AG08396 (cell line): ENCODE results near the gene UGT1A4.
"Not testable (repeated sequence)": the region's sequence is repeated elsewhere in the genome, so short reads cannot be mapped to it uniquely, and the experiment has no call there.

Experiments
- DNase-seq: peaks from one replicate; pipeline ENCODE4 v3.0.0; 2012; ENCODE audit warnings: low spot score, mixed read lengths

The UGT1A4 gene

GRCh38 chr2:233700028-233700635 is 18.4 kb upstream of the UGT1A4 start:
- DNase-seq: no peak

GRCh38 chr2:233700842-233701241 is 17.7 kb upstream of the UGT1A4 start:
- not testable (repeated sequence) for DNase-seq

DNA sequence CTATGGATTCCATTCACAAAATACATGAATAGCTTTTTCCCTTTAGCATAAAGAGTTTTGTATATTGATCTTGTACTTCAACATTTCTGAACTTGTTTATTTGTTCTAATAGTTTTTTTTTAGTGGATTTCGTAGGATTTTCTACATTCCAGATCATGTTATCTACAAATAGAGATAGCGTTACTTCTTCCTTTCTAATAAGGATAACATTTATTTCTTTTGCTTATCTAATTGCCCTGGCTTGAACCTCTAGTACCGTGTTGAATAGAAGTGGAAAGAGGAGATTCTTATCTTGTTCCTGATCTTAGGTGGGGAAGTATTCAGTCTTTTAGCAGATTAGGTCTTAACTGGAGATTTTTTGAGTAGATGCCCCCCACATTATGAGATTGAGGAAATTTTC is 16.3 kb upstream of the UGT1A4 start:
- no peak for DNase-seq

DNA sequence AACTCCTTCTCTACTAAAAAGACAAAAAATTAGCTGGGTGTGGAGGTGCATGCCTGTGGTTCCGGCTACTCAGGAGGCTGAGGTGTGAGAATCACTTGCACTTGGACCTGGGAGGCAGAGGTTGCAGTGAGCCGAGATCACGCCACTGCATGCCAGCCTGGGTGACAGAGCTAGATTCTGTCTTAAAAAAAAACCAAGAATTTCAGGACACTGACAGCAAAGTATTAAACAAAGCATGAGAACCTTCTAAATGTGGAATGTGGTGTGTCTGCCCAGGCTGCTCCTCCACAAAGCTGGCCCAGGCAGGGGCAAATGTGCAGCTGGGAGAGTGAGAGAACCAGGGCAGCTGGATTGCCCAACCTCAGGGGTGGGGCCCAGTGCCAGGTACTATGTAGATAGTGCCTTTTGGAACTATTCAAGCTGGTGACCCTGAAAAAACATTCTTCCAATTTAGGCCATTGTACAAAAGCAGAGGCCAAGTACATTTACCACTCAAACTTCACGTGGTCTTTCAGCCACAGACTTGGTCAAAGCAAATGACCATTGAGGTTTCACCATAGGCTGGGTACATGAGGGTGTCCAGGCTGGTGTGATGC is 12.5 kb upstream of the UGT1A4 start:
- DNase-seq: peak; percentile 24

DNA sequence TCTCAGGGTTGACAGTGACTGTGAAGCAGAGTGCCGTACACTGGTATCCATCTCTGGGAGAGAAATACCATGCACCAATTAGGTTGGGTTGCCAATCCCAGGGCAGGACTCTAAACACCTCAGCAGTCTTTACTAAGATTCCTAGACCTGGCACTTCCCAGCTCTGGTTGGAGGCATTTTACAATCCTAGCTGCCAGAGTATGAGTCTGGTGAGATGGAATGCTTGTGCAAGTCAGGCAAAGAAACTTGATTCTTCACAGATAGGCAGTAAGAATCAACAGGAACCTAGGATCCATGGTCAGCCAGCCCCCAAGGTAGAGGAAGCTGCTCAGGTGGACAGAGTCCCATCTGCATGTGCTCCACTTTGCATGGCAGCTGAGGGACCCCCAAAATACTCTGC is 11.8 kb upstream of the UGT1A4 start:
- DNase-seq: peak; percentile 16

DNA sequence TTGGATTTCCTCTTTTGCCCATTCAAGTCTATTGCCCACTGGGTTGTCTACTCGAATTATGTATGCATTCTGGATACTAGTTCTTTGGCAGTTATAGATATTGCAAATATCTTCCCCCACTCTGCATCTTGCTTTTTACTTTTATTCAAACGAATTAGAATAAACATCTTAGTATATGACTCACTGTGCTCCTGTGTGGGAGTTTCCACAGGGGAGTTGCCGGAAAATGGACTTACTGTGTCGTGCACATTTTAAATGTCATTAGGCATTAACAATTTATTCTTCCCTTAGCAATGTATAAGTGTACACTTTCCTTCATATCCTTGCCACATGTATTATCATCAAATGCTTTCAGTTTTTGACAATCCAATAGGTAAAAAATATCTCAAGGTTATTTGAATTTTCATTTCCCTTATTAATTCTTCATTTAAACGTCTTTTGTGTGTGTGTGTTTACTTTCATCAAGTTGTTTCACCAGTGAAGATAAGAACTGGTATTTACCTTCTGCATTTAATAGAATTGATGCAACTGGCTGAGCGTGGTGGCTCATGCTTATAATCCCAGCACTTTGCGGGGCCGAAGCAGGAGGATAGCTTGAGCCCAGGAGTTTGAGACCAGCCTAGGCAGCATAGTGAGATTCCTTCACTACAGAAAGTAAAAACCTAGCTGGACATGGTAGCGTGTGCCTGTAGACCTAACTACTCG is 10.4 kb upstream of the UGT1A4 start:
- no peak for DNase-seq

DNA sequence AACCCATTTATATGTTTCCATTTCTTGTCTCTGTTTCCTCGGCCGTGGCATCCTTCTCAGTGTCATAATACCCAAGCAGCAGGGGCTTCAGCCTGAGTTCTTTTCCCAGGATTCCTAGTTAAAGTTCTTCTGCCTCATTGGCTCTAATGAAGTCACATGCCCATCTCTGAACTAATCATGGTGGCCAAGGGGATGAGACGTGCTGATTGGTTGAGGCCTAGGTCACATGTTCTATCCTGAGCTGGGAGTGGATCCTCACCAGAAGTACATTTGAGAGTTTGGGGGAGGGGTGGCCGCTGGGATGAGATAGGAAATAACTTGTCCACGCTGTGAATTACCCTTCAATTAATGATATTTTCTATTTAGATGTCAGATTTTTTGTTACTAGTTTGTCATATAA is 9.6 kb upstream of the UGT1A4 start:
- DNase-seq: no peak

DNA sequence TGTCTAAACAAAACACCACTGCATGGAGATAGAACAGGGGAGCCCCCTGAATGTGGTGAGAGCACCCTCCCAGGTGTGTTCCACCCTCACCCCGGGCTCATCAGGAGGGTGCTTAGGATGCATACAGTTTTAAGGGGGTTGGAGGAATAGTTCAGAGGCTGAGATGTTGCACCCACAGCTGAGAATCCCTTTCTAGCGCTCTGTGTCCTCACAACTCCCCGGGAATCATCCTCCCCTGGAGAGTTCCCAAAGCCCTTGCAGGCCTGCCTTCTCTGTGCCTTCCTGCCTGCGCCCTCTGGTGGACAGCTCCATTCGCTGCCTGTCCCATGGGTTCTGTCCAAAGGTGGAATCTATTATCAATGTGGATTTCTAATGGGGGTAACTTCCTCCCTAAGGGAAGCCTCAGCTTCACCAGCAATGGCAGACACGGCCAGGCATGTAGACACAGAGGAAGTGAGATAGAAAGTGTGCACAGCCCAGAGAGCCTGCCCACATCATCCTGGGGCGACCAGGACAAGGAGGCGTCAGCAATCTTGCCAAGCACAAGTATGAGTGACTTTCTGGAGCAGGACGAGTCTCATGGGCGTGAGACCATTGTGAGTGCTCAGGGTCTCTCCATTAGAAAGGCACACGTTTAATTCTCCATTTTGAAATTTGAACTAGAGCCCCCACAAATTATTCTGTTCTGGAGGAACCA is 7.1 kb upstream of the UGT1A4 start:
- DNase-seq: peak; percentile 79

- DNase-seq: no peak
Observed at GRCh38 chr2:233712611-233713261, 5.8 kb upstream of the UGT1A4 start, which contains the start of gene UGT1A5. Gene UGT1A5, plus strand, starts transcription at chr2:233712907. Its CDS starts 85 bp downstream, at chr2:233712992.

- no peak for DNase-seq
Observed at GRCh38 chr2:233713262-233713615, 5.3 kb upstream of the UGT1A4 start.

- DNase-seq: no peak
Observed at GRCh38 chr2:233714121-233714520, 4.4 kb upstream of the UGT1A4 start.

- DNase-seq: no peak
Observed at GRCh38 chr2:233728723-233729301, 10.3 kb downstream of the UGT1A4 start, which contains the start of gene UGT1A3. Gene UGT1A3, plus strand, starts transcription at chr2:233729042. Its CDS starts 85 bp downstream, at chr2:233729127.

DNA sequence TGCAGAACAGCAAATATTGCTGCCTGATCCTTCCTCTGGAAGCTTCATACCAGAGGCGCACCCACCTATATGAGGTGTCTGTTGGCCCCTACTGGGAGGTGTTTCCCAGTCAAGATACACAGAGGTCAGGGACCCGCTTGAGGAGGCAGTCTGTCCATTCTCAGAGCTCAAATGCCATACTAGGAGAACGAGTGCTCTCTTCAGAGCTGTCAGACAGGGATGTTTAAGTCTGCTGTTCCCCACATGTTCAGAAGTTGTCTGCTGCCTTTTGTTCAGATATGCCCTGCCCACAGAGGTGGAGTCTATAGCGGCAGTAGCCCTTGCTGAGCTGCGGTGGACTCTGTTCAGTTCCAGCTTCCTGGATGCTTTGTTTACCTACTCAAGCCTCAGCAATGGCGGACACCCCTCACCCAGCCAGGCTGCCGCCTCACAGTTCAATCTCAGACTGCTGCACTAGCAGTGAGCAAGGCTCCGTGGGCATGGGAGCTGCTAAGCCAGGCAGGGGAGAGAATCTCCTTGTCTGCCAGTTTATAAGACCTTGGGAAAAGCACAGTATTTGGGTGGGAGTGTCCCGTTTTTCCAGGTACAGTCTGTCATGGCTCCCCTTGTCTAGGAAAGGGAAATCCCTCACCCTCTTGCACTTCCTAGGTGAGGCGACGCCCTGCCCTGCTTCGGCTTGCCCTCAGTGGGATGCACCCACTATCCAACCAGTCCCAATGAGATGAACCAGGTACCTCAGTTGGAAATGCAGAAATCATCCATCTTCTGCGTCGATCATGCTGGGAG is 18.5 kb downstream of the UGT1A4 start:
- DNase-seq: not testable (repeated sequence)

DNA sequence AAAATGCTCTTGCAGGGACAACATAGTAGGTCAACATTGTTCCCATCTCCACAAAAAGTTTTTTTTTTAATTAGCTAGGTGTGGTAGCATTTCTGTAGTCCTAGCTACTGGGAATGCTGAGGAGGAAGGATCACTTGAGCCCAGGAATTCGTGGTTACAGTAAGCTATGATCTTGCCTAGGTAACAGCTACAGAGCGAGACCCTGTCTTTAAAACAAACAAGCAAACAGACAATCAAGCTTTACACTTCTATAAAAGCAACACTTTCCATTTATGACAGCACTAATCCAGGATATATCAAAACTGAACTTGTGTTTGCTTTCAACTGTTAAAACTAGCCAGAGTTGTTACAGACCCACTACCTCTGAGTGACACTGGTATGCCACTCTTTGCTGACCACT is 22.3 kb downstream of the UGT1A4 start:
- DNase-seq: no peak

DNA sequence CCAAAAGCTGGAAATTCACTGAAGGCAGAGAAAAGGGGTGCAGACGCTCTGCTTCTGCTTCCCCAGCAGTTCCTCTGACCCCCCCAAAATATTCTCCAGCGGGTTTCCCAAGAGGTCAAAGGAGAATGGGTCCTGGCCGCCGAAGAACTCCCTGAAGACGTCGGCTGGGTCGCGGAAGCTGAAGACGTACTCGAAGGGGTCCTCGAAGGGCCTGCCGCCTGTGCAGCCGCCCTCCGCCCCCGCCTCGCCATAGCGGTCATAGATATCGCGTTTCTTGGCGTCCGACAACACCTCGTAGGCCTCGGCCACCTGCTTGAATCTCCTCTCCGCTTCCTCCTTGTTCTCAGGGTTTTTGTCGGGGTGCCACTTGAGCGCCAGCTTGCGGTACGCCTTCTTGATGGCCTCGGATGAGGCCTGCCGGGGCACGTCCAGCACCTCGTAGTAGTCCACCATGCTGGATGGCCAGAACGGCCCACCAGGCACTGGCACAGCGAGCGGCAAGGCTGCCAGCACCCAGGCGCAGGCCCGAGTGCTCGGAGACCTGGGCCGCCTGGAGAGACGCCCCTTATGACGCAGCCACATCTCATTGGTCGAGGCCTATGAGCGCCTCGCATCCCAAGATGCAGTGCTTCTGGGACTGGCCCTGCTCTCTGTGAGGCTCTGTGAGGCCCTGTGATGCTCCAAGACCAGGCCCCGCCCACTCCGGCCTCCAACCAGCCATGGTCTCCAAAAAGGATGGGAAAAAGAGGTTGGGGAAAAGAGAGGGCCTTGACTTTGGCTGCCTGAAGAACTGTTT is 25.1 kb downstream of the UGT1A4 start:
- DNase-seq: no peak

DNA sequence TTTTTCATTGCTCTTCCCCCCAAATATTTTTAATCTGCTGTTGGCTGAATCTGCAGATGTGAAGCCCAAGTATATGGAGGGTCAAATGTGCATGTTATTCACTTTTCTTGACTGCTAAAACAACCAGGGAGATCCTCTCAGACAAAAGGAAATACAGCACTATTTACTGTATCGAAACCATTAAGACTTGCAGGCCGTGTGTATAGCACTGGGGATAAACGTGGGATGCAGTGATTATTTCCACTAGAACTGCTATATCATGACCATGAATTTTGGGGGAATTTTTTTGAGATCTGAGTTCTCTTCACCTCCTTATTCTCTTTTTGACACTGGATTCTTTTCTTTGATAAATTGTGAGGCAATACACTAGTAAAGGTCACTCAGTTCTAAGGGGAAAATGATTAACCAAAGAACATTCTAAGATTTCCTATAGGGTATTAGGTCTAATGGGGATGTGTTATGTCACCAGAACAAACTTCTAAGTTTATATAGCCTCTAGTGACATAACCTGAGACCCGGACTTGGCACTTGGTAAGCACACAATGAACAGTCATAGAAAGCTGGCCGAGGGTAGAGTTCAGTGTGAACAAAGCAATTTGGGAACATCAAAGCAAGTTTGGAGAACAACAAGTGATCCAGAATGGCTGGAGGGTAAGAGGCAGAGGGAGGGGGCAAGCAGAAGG is 26.7 kb downstream of the UGT1A4 start:
- no peak for DNase-seq

DNA sequence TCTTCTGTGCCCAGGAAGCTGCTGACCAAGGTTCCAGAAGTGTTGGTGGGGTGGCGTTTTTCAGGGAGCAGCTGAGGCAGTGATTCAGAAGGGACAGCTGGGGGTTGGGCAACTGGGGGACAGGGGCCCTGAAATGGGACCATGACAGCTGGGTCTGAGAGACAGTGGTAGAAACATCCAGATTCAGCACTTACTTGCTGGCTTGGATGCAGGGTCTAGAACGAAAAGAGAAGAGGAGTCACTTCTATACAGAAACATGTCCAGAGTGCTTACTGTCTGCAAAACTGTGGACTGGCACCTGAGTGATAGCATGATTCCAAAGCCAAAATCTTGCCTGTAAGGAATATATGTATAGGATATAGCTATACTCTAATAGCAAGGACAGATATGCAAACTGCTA is 27.3 kb downstream of the UGT1A4 start:
- DNase-seq: not testable (repeated sequence)

DNA sequence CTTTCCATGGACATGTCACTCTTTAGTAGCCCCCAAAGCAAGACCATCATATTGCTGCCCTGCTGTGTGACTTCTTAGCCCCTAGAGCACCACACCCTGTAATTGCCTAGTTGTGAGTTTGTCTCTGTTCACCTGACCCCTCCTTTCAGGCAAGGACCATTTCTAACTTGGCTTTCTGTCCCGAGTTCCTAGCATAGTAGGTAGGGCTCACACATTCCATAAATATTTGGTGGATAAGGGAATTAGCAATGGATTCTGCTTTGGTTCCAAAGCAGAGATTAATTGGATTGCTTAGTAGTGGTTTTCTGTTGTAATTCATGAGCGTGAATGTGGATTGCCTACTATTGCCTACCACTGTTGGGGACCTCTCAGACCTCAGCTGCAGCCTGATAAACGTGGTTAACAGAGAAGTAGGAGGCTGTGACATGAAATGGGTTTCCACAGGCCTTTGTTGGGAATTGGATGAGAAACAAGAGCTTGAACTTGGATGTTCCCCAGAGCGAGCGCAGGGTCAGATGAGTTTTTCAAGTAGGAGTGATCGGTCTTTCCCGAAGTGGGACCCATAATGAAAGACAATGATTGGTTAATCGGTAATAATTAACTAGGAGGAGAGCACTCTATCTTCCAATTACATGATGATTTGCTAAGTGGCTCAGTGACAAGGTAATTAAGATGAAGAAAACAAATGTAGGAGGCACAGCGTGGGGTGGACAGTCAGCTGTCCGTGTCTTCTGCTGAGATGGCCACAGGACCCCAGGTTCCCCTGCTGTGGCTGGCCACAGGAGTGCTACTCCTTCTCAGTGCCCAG is 28.1 kb downstream of the UGT1A4 start:
- DNase-seq: no peak

DNA sequence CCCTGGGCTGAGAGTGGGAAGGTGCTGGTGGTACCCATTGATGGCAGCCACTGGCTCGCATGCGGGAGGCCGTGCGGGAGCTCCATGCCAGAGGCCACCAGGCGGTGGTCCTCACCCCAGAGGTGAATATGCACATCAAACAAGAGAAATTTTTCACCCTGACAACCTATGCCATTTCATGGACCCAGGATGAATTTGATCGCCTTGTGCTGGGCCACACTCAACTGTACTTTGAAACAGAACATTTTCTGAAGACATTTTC is 28.7 kb downstream of the UGT1A4 start:
- DNase-seq: no peak
